GM06990 (cell line): ENCODE results near the gene KCNG4.

ENCODE experiments used
- DNase-seq: peaks from one replicate; pipeline ENCODE4 v3.0.0-alpha.2; 2011; ENCODE audit not compliant: insufficient read length; ENCODE audit errors: extremely low read depth
- H3K27me3 ChIP-seq: replicated peaks from 2 replicates; pipeline ENCODE4 v1.6.0; 2011; ENCODE audit warnings: low read length; ENCODE audit not compliant: control insufficient read depth, insufficient read depth
- H3K36me3 ChIP-seq: 2 replicates; pipeline ENCODE4 v1.5.1; 2011; ENCODE audit warnings: low read length; ENCODE audit not compliant: control insufficient read depth, insufficient read depth
- H3K4me3 ChIP-seq: replicated peaks from 2 replicates; pipeline ENCODE4 v1.5.1; 2011; ENCODE audit warnings: low read depth, mild to moderate bottlenecking, control low read depth, low read length
- TF ChIP-seq, protein P1 (sequence below): IDR thresholded peaks from 2 replicates; pipeline ENCODE4 v1.5.1; 2011; ENCODE audit warnings: low read length, control low read depth, mild to moderate bottlenecking, inconsistent platforms; ENCODE audit not compliant: insufficient read depth, poor library complexity, severe bottlenecking

KCNG4 gene

DNA sequence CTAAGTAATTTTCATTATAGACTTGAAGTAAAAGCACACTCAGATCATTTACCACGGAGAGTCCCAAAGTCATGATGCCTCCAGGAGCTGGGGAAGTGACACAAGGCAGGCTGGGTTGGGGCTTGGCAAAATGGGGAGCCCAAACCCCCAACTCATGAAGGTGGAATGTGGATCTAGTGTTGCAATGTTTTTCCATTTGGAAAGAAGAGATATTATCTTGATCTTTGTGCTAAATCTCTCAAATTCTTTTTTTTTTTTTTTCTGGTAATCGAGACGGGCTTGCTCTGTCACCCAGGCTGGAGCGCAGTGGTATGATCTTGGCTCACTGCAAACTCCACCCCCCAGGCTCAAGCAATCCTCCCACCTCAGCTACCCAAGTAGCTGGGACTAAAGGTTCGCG lies 7.5 kb upstream of the KCNG4 start:
- Histone ChIP-seq H3K36me3 (no peaks in the 10 kb centered on the region), H3K4me3 (no peak overlapping the region), H3K27me3 (no peaks in the 10 kb centered on the region; the same call in 1 of the 2 replicates)
- DNase-seq: no peak
- TF ChIP-seq, protein P1, sequence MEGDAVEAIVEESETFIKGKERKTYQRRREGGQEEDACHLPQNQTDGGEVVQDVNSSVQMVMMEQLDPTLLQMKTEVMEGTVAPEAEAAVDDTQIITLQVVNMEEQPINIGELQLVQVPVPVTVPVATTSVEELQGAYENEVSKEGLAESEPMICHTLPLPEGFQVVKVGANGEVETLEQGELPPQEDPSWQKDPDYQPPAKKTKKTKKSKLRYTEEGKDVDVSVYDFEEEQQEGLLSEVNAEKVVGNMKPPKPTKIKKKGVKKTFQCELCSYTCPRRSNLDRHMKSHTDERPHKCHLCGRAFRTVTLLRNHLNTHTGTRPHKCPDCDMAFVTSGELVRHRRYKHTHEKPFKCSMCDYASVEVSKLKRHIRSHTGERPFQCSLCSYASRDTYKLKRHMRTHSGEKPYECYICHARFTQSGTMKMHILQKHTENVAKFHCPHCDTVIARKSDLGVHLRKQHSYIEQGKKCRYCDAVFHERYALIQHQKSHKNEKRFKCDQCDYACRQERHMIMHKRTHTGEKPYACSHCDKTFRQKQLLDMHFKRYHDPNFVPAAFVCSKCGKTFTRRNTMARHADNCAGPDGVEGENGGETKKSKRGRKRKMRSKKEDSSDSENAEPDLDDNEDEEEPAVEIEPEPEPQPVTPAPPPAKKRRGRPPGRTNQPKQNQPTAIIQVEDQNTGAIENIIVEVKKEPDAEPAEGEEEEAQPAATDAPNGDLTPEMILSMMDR: no peak

DNA sequence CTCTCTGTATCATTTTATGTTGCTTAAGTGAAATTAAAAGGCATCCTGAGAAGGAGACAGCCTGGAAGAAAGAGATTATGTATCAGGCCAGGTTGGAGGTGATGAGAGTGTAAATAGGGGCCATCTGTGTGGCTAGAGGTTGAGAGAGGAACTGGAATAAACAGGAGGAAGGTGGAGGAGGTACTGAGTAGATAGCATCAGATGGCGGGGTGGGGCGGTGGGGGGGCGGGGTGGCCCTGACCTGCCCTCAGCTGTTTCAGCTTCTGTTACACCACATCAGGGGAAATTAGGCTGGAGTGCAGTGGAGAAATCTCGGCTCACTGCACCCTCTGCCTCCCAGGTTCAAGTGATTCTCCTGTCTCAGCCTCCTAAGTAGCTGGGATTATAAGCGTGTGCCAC lies 6.9 kb upstream of the KCNG4 start:
- TF ChIP-seq, protein P1: no peak
- DNase-seq: no peak
- no peak overlapping the region for H3K4me3 ChIP-seq
- H3K27me3 ChIP-seq: no peaks in the 10 kb centered on the region; the same call in 1 of the 2 replicates
- no peaks in the 10 kb centered on the region for H3K36me3 ChIP-seq

DNA sequence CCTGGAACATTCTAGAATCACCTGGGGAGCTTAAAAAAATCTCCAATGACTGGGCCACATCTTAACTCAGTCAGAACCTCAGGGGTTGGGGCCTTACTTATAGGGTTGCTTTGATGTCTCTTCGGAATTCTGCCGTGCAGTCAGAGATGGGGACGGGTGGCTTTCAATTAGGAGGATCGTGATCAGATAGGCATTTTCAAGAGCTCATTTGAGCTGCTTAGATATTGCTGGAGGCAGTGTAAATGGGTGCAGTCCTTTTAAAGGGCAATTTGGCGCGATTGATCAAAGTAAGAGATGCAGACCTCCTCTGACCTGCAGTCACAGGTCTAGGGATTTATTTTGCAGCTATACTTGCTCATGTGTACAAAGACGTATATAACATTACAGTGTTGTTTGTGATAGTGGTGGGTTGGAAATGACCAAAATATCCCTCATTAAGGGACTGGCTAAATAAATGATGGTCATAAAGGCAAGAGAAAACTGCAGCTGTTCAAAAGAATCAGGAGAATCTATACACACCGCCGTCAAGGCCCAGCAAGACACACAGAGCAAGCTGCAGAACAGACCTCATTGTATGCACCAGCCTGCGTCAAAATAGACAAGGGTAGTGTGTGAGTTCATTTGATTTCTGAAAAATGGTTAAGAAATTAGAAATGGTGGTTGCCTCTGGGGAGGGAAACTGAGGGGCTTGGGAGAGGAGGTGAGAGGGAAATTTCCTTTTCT lies 6.3 kb upstream of the KCNG4 start:
- Histone ChIP-seq H3K4me3 (no peak overlapping the region), H3K27me3 (no peaks in the 10 kb centered on the region; the same call in 1 of the 2 replicates), H3K36me3 (no peaks in the 10 kb centered on the region)
- no peak for DNase-seq
- TF ChIP-seq, protein P1: no peak

DNA sequence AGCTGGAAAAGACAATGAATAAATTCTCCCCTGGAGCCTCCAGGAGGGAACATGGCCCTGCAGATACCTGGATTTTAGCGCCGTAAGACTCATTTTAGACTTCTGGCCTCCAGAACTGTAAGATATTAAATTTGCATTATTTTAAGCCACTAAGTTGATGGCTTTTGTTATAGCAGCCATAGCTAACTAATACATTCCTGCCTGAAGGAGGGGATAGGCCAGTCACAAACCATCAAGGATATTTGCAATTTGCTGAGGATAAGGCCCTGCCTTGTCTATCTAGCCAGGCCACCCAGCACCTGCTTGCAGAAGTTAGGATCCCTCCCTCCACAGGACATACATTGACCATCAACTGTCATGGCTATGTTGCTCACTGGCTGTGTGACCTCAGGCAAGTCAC lies 4.9 kb upstream of the KCNG4 start:
- TF ChIP-seq, protein P1: no peak
- Histone ChIP-seq H3K4me3 (no peak overlapping the region), H3K27me3 (no peaks in the 10 kb centered on the region; the same call in 1 of the 2 replicates), H3K36me3 (no peaks in the 10 kb centered on the region)
- no peak for DNase-seq

DNA sequence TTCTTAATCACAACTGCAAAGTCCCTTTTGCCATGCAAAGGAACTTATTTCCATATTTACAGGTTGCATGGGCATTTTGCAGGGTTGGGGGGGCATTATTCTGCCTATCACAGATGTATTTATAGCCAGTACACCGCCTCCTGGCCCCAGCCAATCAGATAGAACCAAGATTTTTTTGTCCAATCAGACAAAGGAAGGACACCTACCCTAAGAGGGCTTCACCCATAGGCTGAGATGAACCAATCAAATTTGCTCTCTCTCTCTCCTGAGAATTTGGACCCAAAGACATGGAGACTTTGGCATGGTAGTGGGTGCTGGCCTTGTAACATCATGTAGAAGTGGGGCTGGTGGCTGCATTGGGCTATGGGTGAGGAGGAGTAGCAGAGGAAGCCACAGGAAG lies 3.9 kb upstream of the KCNG4 start:
- Histone ChIP-seq H3K4me3 (no peak overlapping the region), H3K36me3 (no peaks in the 10 kb centered on the region), H3K27me3 (no peaks in the 10 kb centered on the region; the same call in 1 of the 2 replicates)
- TF ChIP-seq, protein P1: no peak
- no peak for DNase-seq

DNA sequence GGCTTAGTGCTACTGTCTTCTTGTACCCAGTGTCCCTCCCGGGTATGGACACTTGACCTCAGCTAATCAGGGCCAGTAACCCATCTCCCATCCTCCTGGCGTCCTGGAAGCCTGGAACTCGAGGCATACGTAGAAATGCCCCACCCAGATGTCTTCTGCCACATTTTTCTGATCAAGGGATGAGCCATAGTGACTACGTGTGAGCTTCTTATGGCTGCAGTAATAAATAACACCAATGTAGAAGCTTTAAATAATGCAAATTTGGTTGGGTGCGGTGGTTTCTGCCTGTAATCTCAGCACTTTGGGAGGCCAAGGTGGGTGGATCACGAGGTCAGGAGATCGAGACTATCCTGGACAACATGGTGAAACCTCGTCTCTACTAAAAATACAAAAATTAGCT lies 3.0 kb upstream of the KCNG4 start:
- H3K36me3 ChIP-seq: no peaks in the 10 kb centered on the region
- H3K4me3 ChIP-seq: no peak overlapping the region
- DNase-seq: no peak
- no peaks in the 10 kb centered on the region; the same call in 1 of the 2 replicates for H3K27me3 ChIP-seq
- TF ChIP-seq, protein P1: no peak
